Activated CD4-positive, alpha-beta memory T cell treated with anti-CD3 and anti-CD28 coated beads for 36 hours (primary cell): ENCODE measurements around the gene CLMN. TPM values are rescaled to one million over a fixed set of nuclear protein-coding genes. Genes with fewer than 3 reads are reported as not detected.

ENCODE experiments used
- CTCF ChIA-PET: fragments of 350-600 bp; sonication (Branson Sonifier 250); formaldehyde crosslinking; loops from one replicate; lab custom pipeline; 2021; ENCODE audit warnings: antibody characterized with exemption, inconsistent platforms; lab: Charles Lee
- POLR2A ChIA-PET: fragments of 350-600 bp; sonication (Branson Sonifier 250); formaldehyde crosslinking; loops from one replicate; lab custom pipeline; 2021; ENCODE audit warnings: antibody characterized with exemption; lab: Charles Lee
- DNase-seq: peaks from one replicate; pipeline ENCODE4 v3.0.0-alpha.2; 2020
- H3K27ac Mint-ChIP-seq: one replicate; pipeline ENCODE4 v1.8.0; 2021; ENCODE audit warnings: mixed read lengths
- H3K27me3 Mint-ChIP-seq: one replicate; pipeline ENCODE4 v1.8.0; 2021; ENCODE audit warnings: mixed read lengths
- H3K36me3 Mint-ChIP-seq: one replicate; pipeline ENCODE4 v1.8.0; 2021; ENCODE audit warnings: mixed read lengths
- H3K4me1 Mint-ChIP-seq: one replicate; pipeline ENCODE4 v1.8.0; 2021; ENCODE audit warnings: low read depth, mixed read lengths
- H3K4me3 Mint-ChIP-seq: one replicate; pipeline ENCODE4 v1.8.0; 2021; ENCODE audit warnings: mild to moderate bottlenecking, mixed read lengths
- H3K9me3 Mint-ChIP-seq: one replicate; pipeline ENCODE4 v1.8.0; 2021; ENCODE audit warnings: mixed read lengths
- intact Hi-C: fragments of 100-400 bp; cut with micrococcal nuclease; formaldehyde crosslinking; loops from one replicate; pipeline ENCODE4 v1.15.1; 2023
- total RNA-seq, 2 experiments: library from RNA; stranded (reverse); gene quantifications; one replicate each; pipeline ENCODE4 v1.2.3, GENCODE V29; 2021

The CLMN gene
- total RNA-seq, 2 experiments from 2014 or later, result 0.92 to 0.97 TPM

DNA sequence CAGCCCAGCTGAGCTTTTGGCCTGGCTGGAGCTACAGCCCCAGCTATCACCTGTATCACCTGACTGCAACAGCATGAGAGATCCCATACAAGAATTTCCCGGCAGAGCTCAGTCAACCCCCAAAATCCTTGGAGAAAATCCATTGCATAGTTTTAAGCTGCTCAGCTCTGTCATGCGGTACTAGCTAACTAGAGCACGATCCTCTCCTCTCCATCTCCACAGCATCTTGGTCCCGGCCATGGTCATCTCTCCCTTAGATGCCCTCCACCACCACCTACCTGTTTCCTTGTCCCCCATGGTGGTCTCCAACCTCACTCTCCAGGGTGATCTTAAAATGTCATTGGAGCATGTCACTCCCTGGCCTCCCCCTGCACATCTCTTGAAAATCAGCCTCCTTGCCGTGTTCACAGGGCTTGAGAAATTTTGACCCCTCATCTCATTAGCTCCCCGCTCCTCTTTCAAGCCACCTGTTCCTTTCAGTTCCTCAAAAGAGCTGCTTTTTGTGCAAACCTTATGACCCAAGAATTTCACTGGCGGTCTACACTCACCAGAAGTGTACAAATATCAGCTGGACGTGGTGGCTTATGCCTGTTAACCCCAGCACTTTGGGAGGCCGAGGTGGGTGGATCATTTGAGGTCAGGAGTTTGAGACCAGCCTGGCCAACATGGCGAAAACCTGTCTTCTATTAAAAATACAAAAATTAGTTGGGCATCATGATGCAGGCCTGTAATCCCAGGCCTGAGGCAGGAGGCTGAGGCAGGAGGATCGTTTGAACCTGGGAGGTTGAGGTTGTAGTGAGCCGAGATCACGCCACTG lies 8.1 kb upstream of the CLMN start:
- Mint-ChIP-seq H3K4me3 (no peak overlapping the region), H3K27me3 (peaks cover 13% of the 10 kb centered on the region), H3K36me3 (no peaks in the 10 kb centered on the region), H3K4me1 (no peaks in the 10 kb centered on the region), H3K27ac (no peak overlapping the region), H3K9me3 (no peaks in the 10 kb centered on the region)
- ChIA-PET CTCF (no interaction called here), POLR2A (no interaction called here)
- DNase-seq, result no peak
- intact Hi-C loops, result no loop called here

DNA sequence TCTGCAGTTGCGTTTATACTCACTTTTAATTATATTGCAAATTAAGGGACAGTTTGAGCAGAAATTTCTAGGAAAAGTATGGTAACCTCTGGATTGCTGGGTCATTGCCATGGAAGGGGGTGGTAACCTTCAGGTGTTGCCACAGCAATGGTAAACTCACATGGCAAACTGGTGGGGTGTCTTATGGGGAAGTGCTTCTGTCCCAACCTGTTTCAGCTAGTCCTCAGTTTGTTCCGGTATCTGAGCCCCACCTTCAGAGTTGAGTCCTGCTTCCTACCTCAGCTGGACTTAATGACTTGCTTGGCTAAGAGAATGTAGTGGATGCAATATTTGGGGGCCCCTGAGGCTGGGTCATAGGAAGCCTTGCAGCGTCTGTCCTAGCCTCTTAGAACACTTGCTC lies 7.3 kb upstream of the CLMN start:
- Mint-ChIP-seq H3K4me1 (no peaks in the 10 kb centered on the region), H3K36me3 (no peaks in the 10 kb centered on the region), H3K9me3 (no peaks in the 10 kb centered on the region), H3K4me3 (no peak overlapping the region), H3K27me3 (peaks cover 11% of the 10 kb centered on the region), H3K27ac (no peak overlapping the region)
- POLR2A ChIA-PET, result no interaction called here
- no peak for DNase-seq
- CTCF ChIA-PET, result no interaction called here
- intact Hi-C loops, result no loop called here

DNA sequence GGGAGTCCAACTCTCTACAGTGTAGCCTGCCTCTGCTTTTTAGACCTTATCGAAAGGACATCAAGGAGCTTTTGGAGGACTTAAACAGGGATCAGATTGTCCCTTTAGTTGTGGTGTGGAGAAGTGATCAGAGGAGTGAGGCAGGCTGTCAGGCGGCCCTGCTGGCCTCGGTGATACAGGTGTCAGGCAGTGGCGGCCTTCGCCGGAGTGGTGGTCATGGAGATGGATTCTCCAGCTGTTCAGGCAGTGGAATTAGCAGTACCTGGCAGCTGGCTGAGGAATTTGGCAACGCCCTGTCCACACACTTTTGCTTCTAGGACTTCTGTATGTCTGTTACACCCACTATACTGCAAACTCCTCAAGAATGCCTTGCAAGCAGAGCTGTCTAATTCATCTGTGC lies 4.2 kb upstream of the CLMN start:
- no peaks in the 10 kb centered on the region for H3K36me3 Mint-ChIP-seq
- intact Hi-C loops, result no loop called here
- peaks cover 6% of the 10 kb centered on the region for H3K4me1 Mint-ChIP-seq
- no peak overlapping the region for H3K4me3 Mint-ChIP-seq
- DNase-seq, result no peak
- H3K27me3 Mint-ChIP-seq, result peaks cover 11% of the 10 kb centered on the region
- H3K9me3 Mint-ChIP-seq, result no peaks in the 10 kb centered on the region
- POLR2A ChIA-PET, result no interaction called here
- CTCF ChIA-PET, result interaction anchor here (2.3 kb wide), 1 partner anchor 38 kb away, joined by 6 read pairs; no protein-coding TSS in a partner anchor
- H3K27ac Mint-ChIP-seq, result no peak overlapping the region

DNA sequence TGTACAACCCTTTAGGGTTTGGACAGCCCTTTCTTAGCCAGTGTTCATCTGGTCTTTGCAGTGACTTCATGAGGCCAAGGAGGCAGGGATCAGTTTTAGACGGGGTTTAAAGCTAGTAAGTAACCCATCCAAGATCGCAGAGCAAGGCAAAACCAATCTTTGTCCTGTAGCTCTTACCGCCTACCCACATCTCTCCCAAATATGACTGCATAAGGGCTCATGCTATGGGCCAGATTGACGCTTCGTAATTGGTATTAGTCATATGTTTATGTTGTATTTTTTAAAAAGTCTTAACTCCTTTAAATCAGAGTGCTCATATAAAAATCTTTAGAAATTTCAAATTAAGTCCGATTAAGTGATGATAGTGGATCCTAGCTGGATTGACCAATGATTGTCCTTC lies 3.7 kb upstream of the CLMN start:
- peaks cover 9% of the 10 kb centered on the region for H3K27me3 Mint-ChIP-seq
- ChIA-PET CTCF (no interaction called here), POLR2A (no interaction called here)
- H3K9me3 Mint-ChIP-seq, result no peaks in the 10 kb centered on the region
- peaks cover 9% of the 10 kb centered on the region for H3K4me1 Mint-ChIP-seq
- no peak overlapping the region for H3K4me3 Mint-ChIP-seq
- H3K27ac Mint-ChIP-seq, result no peak overlapping the region
- no peaks in the 10 kb centered on the region for H3K36me3 Mint-ChIP-seq
- DNase-seq, result no peak
- intact Hi-C loops, result no loop called here

DNA sequence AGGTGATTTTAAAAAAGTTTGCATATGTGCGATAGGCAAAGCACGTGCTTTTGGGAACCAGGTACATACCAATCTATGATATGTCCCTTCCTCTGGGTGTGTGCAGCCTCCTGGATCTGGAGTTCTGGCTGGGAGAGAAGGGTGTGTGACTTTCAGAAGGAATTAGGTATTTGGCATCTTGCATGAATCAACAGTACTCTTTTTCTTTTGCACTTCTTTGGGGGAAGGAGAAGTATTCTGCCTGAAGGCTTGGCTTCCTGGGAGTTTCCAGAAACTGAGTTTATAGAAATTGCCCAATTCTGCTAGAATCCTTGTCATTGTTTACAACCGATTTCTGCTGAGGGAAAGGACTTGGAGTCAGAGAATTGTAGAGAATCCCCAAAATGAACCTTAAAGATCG lies 2.9 kb upstream of the CLMN start:
- POLR2A ChIA-PET, result no interaction called here
- CTCF ChIA-PET, result no interaction called here
- H3K9me3 Mint-ChIP-seq, result no peaks in the 10 kb centered on the region
- no peak overlapping the region for H3K27ac Mint-ChIP-seq
- H3K27me3 Mint-ChIP-seq, result peaks cover 10% of the 10 kb centered on the region
- no peak overlapping the region for H3K4me3 Mint-ChIP-seq
- no peak for DNase-seq
- peaks cover 9% of the 10 kb centered on the region for H3K4me1 Mint-ChIP-seq
- no peaks in the 10 kb centered on the region for H3K36me3 Mint-ChIP-seq
- intact Hi-C loops, result no loop called here

DNA sequence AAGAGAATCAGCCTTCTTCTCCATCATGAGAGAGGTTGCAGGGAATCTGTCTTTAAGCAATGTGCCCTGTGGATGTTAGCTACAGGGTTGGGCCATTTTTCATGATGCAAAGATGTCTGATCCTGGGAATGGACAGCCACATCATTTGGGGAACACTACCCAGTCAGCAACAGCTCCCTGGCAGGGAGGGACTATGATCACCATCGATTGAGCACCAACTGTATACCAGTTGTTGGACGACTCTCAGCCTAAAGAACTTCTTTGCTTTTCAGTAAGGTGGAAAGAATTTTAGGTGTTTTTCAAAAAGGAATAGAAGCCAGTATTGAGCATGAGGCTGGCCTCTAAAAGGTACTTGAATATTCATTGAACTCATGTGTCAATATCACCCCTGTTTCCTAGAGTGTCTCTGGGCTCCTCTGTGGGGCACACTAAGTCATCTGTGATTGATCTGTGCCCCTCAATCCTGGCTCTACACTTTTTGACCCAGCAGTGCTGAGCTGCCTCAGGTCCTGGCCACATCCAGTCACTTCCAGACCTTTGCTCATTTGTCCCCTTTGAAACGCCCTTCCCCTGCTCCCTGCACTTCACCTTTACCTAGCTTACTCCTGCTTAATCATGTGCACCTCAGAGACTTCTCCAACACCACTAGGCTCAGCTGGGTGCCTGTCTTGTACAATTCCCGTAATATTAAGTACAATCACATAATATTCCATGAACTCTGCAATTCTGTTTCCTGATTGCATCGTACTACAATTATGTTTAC lies 2.2 kb upstream of the CLMN start:
- no peak for DNase-seq
- Mint-ChIP-seq H3K9me3 (no peaks in the 10 kb centered on the region), H3K4me3 (no peak overlapping the region), H3K27ac (no peak overlapping the region), H3K36me3 (no peaks in the 10 kb centered on the region), H3K4me1 (peaks cover 9% of the 10 kb centered on the region), H3K27me3 (peaks cover 14% of the 10 kb centered on the region)
- ChIA-PET CTCF (interaction anchor here (0.9 kb wide), 1 partner anchor 8 kb away, joined by 3 read pairs; no protein-coding TSS in a partner anchor), POLR2A (no interaction called here)
- intact Hi-C loops, result no loop called here

DNA sequence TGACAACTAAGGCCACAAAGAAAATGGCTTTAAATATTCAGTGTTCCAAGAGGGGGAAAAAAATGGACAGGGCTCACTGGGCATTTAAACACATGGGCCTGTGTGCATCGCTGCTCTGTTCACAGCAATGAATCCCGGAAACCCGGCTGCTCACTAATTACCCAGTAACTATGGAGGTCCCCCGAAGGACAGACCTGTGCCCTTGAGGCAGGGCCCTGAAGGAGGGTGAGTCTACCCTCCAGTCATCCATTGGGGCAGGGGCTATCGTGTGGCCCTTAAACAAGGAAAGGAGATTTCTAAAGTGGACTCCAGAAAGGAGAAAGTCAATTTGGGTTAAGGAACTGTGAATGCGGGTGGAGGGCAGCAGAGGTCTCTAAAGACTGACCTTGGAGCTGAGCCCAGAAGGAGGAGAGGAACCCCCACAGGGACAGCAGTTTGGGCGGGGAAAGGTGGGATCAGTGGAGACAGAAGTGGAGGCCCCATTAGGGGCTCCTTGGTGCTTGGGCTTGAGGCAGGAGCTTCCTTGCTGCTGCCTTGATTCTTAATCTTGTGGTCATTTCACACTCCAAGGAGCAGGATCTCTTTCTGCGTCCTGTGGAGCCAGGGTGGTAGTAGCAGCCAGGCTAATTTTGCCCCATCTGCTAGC lies 1.4 kb upstream of the CLMN start:
- CTCF ChIA-PET, result interaction anchor here (0.9 kb wide), 1 partner anchor 9 kb away, joined by 3 read pairs; no protein-coding TSS in a partner anchor
- H3K27ac Mint-ChIP-seq, result no peak overlapping the region

DNA sequence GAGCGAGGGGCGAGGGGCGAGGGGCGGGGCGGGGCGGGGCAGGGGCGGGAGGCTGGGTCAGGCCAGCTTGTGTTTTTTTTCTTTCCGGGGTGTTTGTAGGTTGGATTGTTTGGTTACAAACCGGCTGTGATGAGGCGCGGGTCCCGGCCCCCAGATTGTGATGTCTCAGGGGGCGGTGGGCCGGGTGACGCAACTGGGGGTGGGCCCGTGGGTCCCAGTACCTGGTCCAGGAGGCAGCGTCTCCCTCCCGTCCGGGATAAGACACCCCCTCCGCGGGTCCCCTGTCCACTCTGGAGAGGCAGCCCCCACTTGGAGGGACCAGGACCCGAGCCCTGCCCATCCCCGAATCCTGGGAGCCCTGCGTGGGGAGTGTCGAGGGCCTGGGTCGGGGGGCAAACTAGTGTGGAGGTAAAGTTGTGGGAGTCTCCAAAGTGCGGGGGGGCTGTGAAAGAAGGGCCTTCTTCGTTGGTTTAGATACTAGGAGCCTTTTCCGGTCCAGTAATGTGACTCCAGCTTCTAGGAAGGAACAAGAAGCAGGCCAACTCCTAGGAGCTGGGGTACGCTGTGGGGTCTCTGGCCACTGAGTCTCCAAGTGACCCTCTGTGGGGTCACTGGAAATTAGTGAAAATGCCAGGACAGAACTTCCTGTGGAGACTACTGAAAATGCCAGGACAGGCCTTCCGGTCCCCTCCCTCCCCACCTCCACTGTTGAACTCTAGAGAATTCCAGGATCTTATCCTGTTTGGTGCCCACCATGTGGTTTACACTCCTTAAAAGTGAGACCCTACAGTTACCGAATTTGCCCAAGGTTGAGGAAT lies 579 bp upstream of the CLMN start:
- no peak overlapping the region for H3K27ac Mint-ChIP-seq
- peaks cover 9% of the 10 kb centered on the region for H3K4me1 Mint-ChIP-seq
- H3K4me3 Mint-ChIP-seq, result peak overlapping the region; percentile 55
- H3K27me3 Mint-ChIP-seq, result peaks cover 21% of the 10 kb centered on the region
- no peaks in the 10 kb centered on the region for H3K36me3 Mint-ChIP-seq
- ChIA-PET POLR2A (no interaction called here), CTCF (no interaction called here)
- intact Hi-C loops, result no loop called here
- no peaks in the 10 kb centered on the region for H3K9me3 Mint-ChIP-seq
- no peak for DNase-seq

More for the DNA sequence above, 1.4 kb upstream of the CLMN start:
- Mint-ChIP-seq H3K4me3 (no peak overlapping the region), H3K9me3 (no peaks in the 10 kb centered on the region), H3K36me3 (no peaks in the 10 kb centered on the region), H3K4me1 (peaks cover 9% of the 10 kb centered on the region), H3K27me3 (peaks cover 21% of the 10 kb centered on the region)
- POLR2A ChIA-PET, result no interaction called here
- DNase-seq, result no peak
- intact Hi-C loops, result no loop called here

DNA sequence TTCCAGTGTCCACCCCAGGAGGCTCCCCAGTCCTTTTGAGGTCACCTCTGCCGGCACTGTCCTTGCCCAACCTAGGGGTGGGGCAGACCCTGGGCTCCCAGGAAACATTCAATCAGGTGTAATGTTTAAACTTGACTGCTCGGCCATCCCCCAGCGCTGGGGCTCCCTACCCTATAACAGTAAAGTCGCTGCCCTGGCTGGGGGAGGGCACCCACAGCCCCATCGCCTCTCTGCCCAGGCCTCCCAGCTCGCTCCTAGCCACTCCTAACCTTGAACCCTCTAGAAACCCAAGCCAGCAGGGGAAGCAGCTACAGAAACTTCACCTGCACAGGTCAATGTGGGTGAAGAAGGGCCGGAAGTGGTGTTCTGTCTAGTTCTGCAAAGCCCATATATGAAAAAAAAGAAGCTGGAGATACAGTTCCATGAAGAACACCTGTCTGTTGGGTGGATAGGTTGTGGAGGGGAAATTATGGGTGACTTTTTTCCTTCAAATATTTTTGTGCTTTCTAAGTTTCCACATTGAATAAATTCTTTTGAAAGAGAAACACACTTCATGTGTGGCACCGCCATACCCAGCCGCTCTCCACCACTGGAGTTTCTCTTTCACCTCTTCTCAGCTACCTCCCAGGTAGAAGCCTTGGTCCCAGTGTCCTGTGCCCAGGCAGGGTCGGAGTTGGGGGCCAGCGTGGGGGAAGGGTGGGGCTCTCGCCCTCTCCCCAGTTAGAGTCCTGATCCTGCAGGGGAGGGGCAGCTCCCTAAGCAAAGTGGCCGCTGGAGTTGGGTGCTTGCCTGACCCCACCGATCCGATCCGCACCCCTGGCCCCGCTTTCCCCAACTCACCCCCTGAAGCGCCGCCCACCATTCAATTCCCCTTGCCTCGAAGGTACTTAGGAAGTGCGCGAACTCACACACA lies 1.1 kb downstream of the CLMN start:
- DNase-seq, result no peak
- Mint-ChIP-seq H3K27ac (no peak overlapping the region), H3K27me3 (peaks cover 27% of the 10 kb centered on the region), H3K4me1 (peaks cover 20% of the 10 kb centered on the region), H3K9me3 (no peaks in the 10 kb centered on the region), H3K4me3 (peak overlapping the region; percentile 54), H3K36me3 (no peaks in the 10 kb centered on the region)
- POLR2A ChIA-PET, result interaction anchor here (1.2 kb wide), 1 partner anchor 58 kb away, joined by 6 read pairs; no protein-coding TSS in a partner anchor
- CTCF ChIA-PET, result interaction anchor here (0.6 kb wide), 1 partner anchor 248 kb away, joined by 3 read pairs; no protein-coding TSS in a partner anchor
- intact Hi-C loops, result loop anchor here (5.0 kb wide), 1 partner anchor 161 kb away; the partner anchor contains the start of gene DICER1

DNA sequence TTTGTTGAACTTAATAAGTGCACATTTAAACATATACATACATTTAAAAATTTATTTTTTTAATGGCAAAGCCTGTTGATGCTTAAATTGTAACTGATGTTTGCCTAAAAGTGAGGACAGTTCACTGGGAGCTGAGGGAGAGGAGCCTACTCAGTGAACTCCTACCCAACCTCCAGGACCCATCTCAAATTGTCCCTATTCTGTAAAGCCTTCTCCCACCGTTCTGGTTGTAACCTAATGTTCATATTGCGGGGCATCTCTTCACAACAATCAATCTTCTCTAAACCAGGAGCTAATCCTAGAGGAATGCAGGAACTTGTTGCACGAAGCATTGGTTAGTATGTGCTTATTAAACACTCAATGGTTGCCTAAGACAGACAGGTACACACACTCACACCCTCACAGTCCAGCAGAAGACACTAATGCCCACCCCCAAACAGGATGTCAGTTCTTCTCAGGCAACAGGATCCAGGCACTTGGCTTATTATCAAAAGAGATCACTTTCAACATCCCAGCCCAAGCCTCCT lies 1.8 kb downstream of the CLMN start:
- DNase-seq, result no peak
- CTCF ChIA-PET, result no interaction called here
- Mint-ChIP-seq H3K36me3 (no peaks in the 10 kb centered on the region), H3K4me1 (peaks cover 20% of the 10 kb centered on the region), H3K4me3 (no peak overlapping the region), H3K27me3 (peaks cover 32% of the 10 kb centered on the region), H3K9me3 (no peaks in the 10 kb centered on the region), H3K27ac (no peak overlapping the region)
- intact Hi-C loops, result loop anchor here (5.0 kb wide), 1 partner anchor 161 kb away; the partner anchor contains the start of gene DICER1
- POLR2A ChIA-PET, result no interaction called here
